LNCAP (cell line): ENCODE data around the gene CNTN4.

ENCODE experiments used
- CTCF ChIP-seq: fragments of 450-650 bp; IDR thresholded peaks from 2 replicates; pipeline ENCODE4 v1.5.1; 2017; ENCODE audit warnings: mild to moderate bottlenecking

CNTN4 gene

GRCh38 chr3:2114617-2115275, 16.1 kb downstream of the CNTN4 start:
- TF ChIP-seq CTCF = no peak

GRCh38 chr3:2130726-2131125, 32.1 kb downstream of the CNTN4 start:
- no peak for TF ChIP-seq CTCF

- no peak for TF ChIP-seq CTCF
These were observed 34.5 kb downstream of the CNTN4 start for GRCh38 chr3:2133146-2133545.

GRCh38 chr3:2137651-2138050, 39.0 kb downstream of the CNTN4 start:
- no peak for TF ChIP-seq CTCF

GRCh38 chr3:2141482-2141881, 42.8 kb downstream of the CNTN4 start:
- no peak for TF ChIP-seq CTCF

GRCh38 chr3:2148561-2149340, 50.1 kb downstream of the CNTN4 start:
- no peak for TF ChIP-seq CTCF

- no peak for TF ChIP-seq CTCF
These were observed 54.4 kb downstream of the CNTN4 start for GRCh38 chr3:2153053-2153452.
